HepG2 (cell line): Measurements from ENCODE around the gene PAQR3. TPM values are rescaled to one million over a fixed set of nuclear protein-coding genes. Genes with fewer than 3 reads are reported as not detected.
"Not testable (repeated sequence)": the region's sequence is repeated elsewhere in the genome, so short reads cannot be mapped to it uniquely, and the experiment has no call there.

Source experiments
- ATAC-seq: fragments of 200-7000 bp; cut with Tn5 transposase; 3 replicates; pipeline ENCODE4 v1.9.1; 2020; ENCODE audit warnings: mild to moderate bottlenecking, moderate library complexity
- BruUV-seq: library from RNA; stranded (reverse); fragments of 400-500 nt; replicated peaks from 2 replicates; lab custom pipeline; 2021; lab: Mats Ljungman, UMichigan
- CTCF ChIA-PET: fragments of 300-600 bp; formaldehyde crosslinking; extraction: SDS; loops from one replicate; lab custom pipeline; 2021; ENCODE audit warnings: low total read pairs, inconsistent platforms, low intra/inter-chr PET ratio; lab: Yijun Ruan, JAX
- POLR2A ChIA-PET: fragments of 350-600 bp; sonication (Branson Sonifier 250); formaldehyde crosslinking; loops from one replicate; lab custom pipeline; 2020; ENCODE audit warnings: antibody characterized with exemption, inconsistent platforms; lab: Yijun Ruan, JAX
- DNase-seq: peaks from one replicate; pipeline ENCODE4 v3.0.0-alpha.2; 2015; ENCODE audit warnings: low spot score
- FAIRE-seq: peaks from 3 replicates; lab custom pipeline; 2011; peaks lifted over from hg19 to GRCh38; lab: Jason Lieb, UNC
- H2AFZ ChIP-seq: one replicate; pipeline ENCODE4 v1.6.1; 2011; ENCODE audit warnings: low read length, inconsistent platforms
- H3K27ac ChIP-seq: fragments of 300-600 bp; 3 replicates; pipeline ENCODE4 v1.8.0; 2011; ENCODE audit warnings: mixed run types, mild to moderate bottlenecking, mixed read lengths, low read length, inconsistent platforms; ENCODE audit not compliant: insufficient read depth; ENCODE audit errors: extremely low read length
- H3K27me3 ChIP-seq, 2 experiments: fragments of 200-600 bp in 1 of 2; 2 replicates in 1 of 2; 3 replicates in 1 of 2; pipeline versions ENCODE4 v1.6.0 to v1.8.0; 2011; ENCODE audit warnings: low read length in 2 of 2, mild to moderate bottlenecking in 2 of 2, moderate library complexity in 2 of 2, inconsistent platforms in 1 of 2; ENCODE audit not compliant: insufficient read depth in 2 of 2, control insufficient read depth in 1 of 2
- H3K36me3 ChIP-seq, 2 experiments: fragments of 200-600 bp in 1 of 2; replicated peaks in 1 of 2; 2 replicates in 1 of 2; 3 replicates in 1 of 2; pipeline versions ENCODE4 v1.5.1 to v1.8.0; 2011; ENCODE audit warnings: low read length in 2 of 2, inconsistent platforms in 1 of 2; ENCODE audit not compliant: insufficient read depth in 2 of 2, control insufficient read depth in 1 of 2
- H3K4me1 ChIP-seq: 2 replicates; pipeline ENCODE4 v1.5.1; 2012; ENCODE audit warnings: low read length, inconsistent platforms; ENCODE audit not compliant: insufficient read depth
- H3K4me2 ChIP-seq: 2 replicates; pipeline ENCODE4 v1.6.0; 2011; ENCODE audit warnings: low read depth, low read length, inconsistent platforms
- H3K4me3 ChIP-seq, 3 experiments: fragments of 200-600 bp in 1 of 3; sonication (generic), shearing (Covaris generic) in 1 of 3; replicated peaks in 1 of 3; 2 replicates each; pipeline ENCODE4 v1.5.1; 2011 to 2016; ENCODE audit warnings: low read length in 3 of 3, inconsistent platforms in 2 of 3, low read depth in 2 of 3, mild to moderate bottlenecking in 2 of 3, control low read depth in 1 of 3, mixed read lengths in 1 of 3; ENCODE audit not compliant: insufficient read depth in 1 of 3
- H3K79me2 ChIP-seq: one replicate; pipeline ENCODE4 v1.6.1; 2011; ENCODE audit warnings: low read length, inconsistent platforms; ENCODE audit not compliant: insufficient read depth
- H3K9ac ChIP-seq: 2 replicates; pipeline ENCODE4 v1.6.0; 2011; ENCODE audit warnings: mild to moderate bottlenecking, low read depth, low read length, inconsistent platforms; ENCODE audit not compliant: insufficient read depth
- H3K9me3 ChIP-seq: 2 replicates; pipeline ENCODE4 v1.5.1; 2012; ENCODE audit warnings: mild to moderate bottlenecking, low read length
- H4K20me1 ChIP-seq: 2 replicates; pipeline ENCODE4 v1.6.0; 2011; ENCODE audit warnings: inconsistent platforms, mild to moderate bottlenecking, low read length, moderate library complexity; ENCODE audit not compliant: insufficient read depth
- ATF7 ChIP-seq, 2 experiments: fragments of 450-650 bp in 1 of 2; sonication (generic) in 1 of 2; formaldehyde crosslinking in 1 of 2; IDR thresholded peaks; 2 replicates each; pipeline versions ENCODE4 v1.4.0 to v1.6.1; 2016 to 2020; ENCODE audit warnings: antibody characterized with exemption in 1 of 2, mild to moderate bottlenecking in 1 of 2, missing genetic modification reagents in 1 of 2
- NBN ChIP-seq: fragments of 450-650 bp; conservative IDR thresholded peaks from 2 replicates; pipeline ENCODE4 v1.6.1; 2017
- ZFYVE20 ChIP-seq: sonication (generic); formaldehyde crosslinking; IDR thresholded peaks from 2 replicates; pipeline ENCODE4 v1.8.0; 2023; ENCODE audit warnings: low read depth, mild to moderate bottlenecking, moderate library complexity, missing genetic modification reagents, borderline replicate concordance
- ZNF253 ChIP-seq: sonication (generic); formaldehyde crosslinking; IDR thresholded peaks from 2 replicates; pipeline ENCODE4 v1.8.0; 2022; ENCODE audit warnings: mild to moderate bottlenecking, missing genetic modification reagents, borderline replicate concordance
- ZNF460 ChIP-seq: sonication (generic); formaldehyde crosslinking; IDR thresholded peaks from 2 replicates; pipeline ENCODE4 v1.5.1; 2020; ENCODE audit warnings: missing genetic modification reagents, mild to moderate bottlenecking, borderline replicate concordance
- ZNF670 ChIP-seq: sonication (generic); formaldehyde crosslinking; IDR thresholded peaks from 2 replicates; pipeline ENCODE4 v1.8.0; 2022; ENCODE audit warnings: mild to moderate bottlenecking, missing genetic modification reagents, borderline replicate concordance
- ZNF773 ChIP-seq: sonication (generic); formaldehyde crosslinking; IDR thresholded peaks from 2 replicates; pipeline ENCODE4 v1.4.0; 2020; ENCODE audit warnings: missing genetic modification reagents, borderline replicate concordance
- WGBS: methylation state at CpG from one replicate; pipeline ENCODE4 v1.1.6; 2017; ENCODE audit warnings: low lambda C conversion rate; 5-methylcytosine and 5-hydroxymethylcytosine counted together
- in situ Hi-C: cut with HindIII; loops from 2 replicates; pipeline ENCODE4 v1.10.0; 2017; ENCODE audit warnings: low pct_unique_long_range_greater_than_20kb; ENCODE audit not compliant: extremely low pct_ligation_motif_present
- intact Hi-C: fragments of 100-400 bp; cut with micrococcal nuclease; formaldehyde crosslinking; loops from one replicate; pipeline ENCODE4 v1.10.0; 2022; ENCODE audit not compliant: unreplicated experiment
- polyA plus RNA-seq, 8 experiments: library from polyadenylated mRNA; depleted of rRNA in 3 of 8; stranded (reverse) in 7 of 8; unstranded in 1 of 8; fragments of >200 nt; fragmentation: Illumina TruSeq in 4 of 8; extraction: Trizol in 4 of 8; gene quantifications; 2 replicates each; pipeline versions ENCODE4 v1.2.1 to v1.2.3, GENCODE V29; 2011 to 2016; ENCODE audit warnings: low read depth in 4 of 8, missing spikeins in 1 of 8, mixed read lengths in 1 of 8; ENCODE audit not compliant: insufficient read depth in 1 of 8
- total RNA-seq, 5 experiments: library from RNA; depleted of rRNA; stranded (reverse); fragments of >200 nt; fragmentation: Illumina TruSeq; extraction: Trizol; gene quantifications; 2 replicates each; pipeline ENCODE4 v1.2.3, GENCODE V29; 2016; ENCODE audit warnings: low read depth in 1 of 5
- TF ChIP-seq, protein P1 (sequence below), 2 experiments: IDR thresholded peaks; 2 replicates each; pipeline ENCODE4 v1.6.1; 2011 to 2012; ENCODE audit warnings: low read length in 2 of 2, borderline replicate concordance in 1 of 2, low read depth in 1 of 2, mild to moderate bottlenecking in 1 of 2, moderate library complexity in 1 of 2

PAQR3 gene
- total and polyA plus RNA-seq, 2 of the 13 experiments (the other 11 are each of a cell fraction or from before 2014, with no cell fraction given): 9.9 to 13.6 TPM

- TF ChIP-seq, protein P1, sequence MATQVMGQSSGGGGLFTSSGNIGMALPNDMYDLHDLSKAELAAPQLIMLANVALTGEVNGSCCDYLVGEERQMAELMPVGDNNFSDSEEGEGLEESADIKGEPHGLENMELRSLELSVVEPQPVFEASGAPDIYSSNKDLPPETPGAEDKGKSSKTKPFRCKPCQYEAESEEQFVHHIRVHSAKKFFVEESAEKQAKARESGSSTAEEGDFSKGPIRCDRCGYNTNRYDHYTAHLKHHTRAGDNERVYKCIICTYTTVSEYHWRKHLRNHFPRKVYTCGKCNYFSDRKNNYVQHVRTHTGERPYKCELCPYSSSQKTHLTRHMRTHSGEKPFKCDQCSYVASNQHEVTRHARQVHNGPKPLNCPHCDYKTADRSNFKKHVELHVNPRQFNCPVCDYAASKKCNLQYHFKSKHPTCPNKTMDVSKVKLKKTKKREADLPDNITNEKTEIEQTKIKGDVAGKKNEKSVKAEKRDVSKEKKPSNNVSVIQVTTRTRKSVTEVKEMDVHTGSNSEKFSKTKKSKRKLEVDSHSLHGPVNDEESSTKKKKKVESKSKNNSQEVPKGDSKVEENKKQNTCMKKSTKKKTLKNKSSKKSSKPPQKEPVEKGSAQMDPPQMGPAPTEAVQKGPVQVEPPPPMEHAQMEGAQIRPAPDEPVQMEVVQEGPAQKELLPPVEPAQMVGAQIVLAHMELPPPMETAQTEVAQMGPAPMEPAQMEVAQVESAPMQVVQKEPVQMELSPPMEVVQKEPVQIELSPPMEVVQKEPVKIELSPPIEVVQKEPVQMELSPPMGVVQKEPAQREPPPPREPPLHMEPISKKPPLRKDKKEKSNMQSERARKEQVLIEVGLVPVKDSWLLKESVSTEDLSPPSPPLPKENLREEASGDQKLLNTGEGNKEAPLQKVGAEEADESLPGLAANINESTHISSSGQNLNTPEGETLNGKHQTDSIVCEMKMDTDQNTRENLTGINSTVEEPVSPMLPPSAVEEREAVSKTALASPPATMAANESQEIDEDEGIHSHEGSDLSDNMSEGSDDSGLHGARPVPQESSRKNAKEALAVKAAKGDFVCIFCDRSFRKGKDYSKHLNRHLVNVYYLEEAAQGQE (IDR thresholded peaks at IDR 0.05; ENCODE audit: borderline replicate concordance in 1 of 2, low read depth in 1 of 2, low read length in 2 of 2): no peak
- TF ChIP-seq ZNF460 (CRISPR knock-in tag) (no peak), ZNF773 (CRISPR knock-in tag) (no peak), NBN (no peak), ZFYVE20 (CRISPR knock-in tag) (no peak), ZNF670 (no peak), ZNF253 (CRISPR knock-in tag) (no peak), ATF7 (IDR thresholded peaks at IDR 0.05) (no peak), ATF7 (CRISPR knock-in tag; IDR thresholded peaks at IDR 0.05) (no peak)
- TF ChIP-seq, all 625 proteins: peak for 0
These were observed 28.6 kb downstream of the PAQR3 start (continued) for GRCh38 chr4:78910612-78911011.

GRCh38 chr4:78908974-78909373 lies 30.3 kb downstream of the PAQR3 start:
- H3K27me3 ChIP-seq, intact Hi-C loops, BruUV-seq, FAIRE-seq, H3K4me2 ChIP-seq, H3K4me3 ChIP-seq, DNase-seq, POLR2A ChIA-PET, CTCF ChIA-PET, H3K79me2 ChIP-seq, H3K4me1 ChIP-seq, ATAC-seq, H4K20me1 ChIP-seq, in situ Hi-C loops, H2AFZ ChIP-seq, H3K9ac ChIP-seq, H3K27ac ChIP-seq, H3K9me3 ChIP-seq: not testable (repeated sequence)
- WGBS: 97% methylated on average over 6 of the region's 6 CpGs
- 0 out of 5 replicates have a peak, but pooled peaks cover 2 to 13% of the 10 kb centered on the region in 2 experiments for H3K36me3 ChIP-seq
